WTC11 (cell line): ENCODE measurements around the gene DMRTB1.

Experiments used
- FOXJ3 ChIP-seq: sonication (generic); formaldehyde crosslinking; IDR thresholded peaks from 2 replicates; pipeline ENCODE4 v1.9.0; 2021; ENCODE audit warnings: missing genetic modification reagents, mild to moderate bottlenecking, borderline replicate concordance
- GABPB1 ChIP-seq: sonication (generic); formaldehyde crosslinking; IDR thresholded peaks from 2 replicates; pipeline ENCODE4 v1.8.1; 2023; ENCODE audit warnings: mild to moderate bottlenecking, missing genetic modification reagents
- SMAD4 ChIP-seq: sonication (generic); formaldehyde crosslinking; IDR thresholded peaks from 2 replicates; pipeline ENCODE4 v1.8.0; 2022; ENCODE audit warnings: mild to moderate bottlenecking, missing genetic modification reagents
- TF ChIP-seq, protein P1 (sequence below): sonication (generic); formaldehyde crosslinking; IDR thresholded peaks from 2 replicates; pipeline ENCODE4 v1.8.0; 2023; ENCODE audit warnings: missing genetic modification reagents
- TF ChIP-seq, protein P2 (sequence below): sonication (generic); formaldehyde crosslinking; IDR thresholded peaks from 2 replicates; pipeline ENCODE4 v1.8.0; 2023; ENCODE audit warnings: missing genetic modification reagents, mild to moderate bottlenecking, borderline replicate concordance
- TF ChIP-seq, protein P3 (sequence below): fragments of 200-600 bp; IDR thresholded peaks from 2 replicates; pipeline ENCODE4 v1.8.0; 2022; ENCODE audit warnings: antibody characterized with exemption

DNA sequence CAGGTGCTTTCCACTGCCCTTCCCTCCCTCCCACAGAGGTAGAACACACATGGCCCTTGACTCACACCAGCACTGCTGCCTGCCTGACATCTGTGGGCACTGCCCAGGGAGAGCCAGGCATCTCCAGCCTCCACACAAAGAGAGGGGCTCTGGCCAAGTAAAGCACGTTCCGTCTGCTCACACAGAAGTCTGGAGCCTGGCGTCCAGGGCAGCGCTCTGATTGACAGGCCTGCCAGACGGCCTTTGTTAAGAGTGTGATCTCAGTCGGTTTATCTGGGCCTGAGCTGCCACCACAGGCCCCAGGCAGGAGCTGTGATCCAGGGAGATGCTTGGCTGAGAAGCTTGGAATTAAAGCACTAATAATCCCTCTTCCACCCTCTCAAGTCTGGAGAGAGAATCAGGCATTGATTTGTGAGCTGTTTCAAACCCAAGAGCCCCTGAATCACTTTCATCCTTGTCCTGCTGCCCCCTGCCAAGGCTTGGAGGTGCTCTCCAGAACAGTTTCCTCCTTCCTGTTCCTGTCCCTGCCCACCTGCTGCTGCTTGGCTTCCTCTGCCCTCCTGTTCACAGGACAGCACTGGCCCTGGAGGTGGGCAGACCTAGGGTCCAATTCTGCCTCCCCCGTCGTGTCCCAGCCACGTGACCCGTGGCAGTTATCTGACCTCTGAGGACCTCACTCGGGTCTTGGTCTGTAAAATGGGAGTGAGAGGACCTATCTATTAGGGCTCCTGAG, 3.7 kb downstream of the DMRTB1 start:
- TF ChIP-seq, protein P1, sequence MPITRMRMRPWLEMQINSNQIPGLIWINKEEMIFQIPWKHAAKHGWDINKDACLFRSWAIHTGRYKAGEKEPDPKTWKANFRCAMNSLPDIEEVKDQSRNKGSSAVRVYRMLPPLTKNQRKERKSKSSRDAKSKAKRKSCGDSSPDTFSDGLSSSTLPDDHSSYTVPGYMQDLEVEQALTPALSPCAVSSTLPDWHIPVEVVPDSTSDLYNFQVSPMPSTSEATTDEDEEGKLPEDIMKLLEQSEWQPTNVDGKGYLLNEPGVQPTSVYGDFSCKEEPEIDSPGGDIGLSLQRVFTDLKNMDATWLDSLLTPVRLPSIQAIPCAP (CRISPR knock-in tag): no peak
- TF ChIP-seq GABPB1 (CRISPR knock-in tag): no peak
- no peak for TF ChIP-seq FOXJ3 (CRISPR knock-in tag)
- TF ChIP-seq SMAD4: no peak
- TF ChIP-seq, protein P2, sequence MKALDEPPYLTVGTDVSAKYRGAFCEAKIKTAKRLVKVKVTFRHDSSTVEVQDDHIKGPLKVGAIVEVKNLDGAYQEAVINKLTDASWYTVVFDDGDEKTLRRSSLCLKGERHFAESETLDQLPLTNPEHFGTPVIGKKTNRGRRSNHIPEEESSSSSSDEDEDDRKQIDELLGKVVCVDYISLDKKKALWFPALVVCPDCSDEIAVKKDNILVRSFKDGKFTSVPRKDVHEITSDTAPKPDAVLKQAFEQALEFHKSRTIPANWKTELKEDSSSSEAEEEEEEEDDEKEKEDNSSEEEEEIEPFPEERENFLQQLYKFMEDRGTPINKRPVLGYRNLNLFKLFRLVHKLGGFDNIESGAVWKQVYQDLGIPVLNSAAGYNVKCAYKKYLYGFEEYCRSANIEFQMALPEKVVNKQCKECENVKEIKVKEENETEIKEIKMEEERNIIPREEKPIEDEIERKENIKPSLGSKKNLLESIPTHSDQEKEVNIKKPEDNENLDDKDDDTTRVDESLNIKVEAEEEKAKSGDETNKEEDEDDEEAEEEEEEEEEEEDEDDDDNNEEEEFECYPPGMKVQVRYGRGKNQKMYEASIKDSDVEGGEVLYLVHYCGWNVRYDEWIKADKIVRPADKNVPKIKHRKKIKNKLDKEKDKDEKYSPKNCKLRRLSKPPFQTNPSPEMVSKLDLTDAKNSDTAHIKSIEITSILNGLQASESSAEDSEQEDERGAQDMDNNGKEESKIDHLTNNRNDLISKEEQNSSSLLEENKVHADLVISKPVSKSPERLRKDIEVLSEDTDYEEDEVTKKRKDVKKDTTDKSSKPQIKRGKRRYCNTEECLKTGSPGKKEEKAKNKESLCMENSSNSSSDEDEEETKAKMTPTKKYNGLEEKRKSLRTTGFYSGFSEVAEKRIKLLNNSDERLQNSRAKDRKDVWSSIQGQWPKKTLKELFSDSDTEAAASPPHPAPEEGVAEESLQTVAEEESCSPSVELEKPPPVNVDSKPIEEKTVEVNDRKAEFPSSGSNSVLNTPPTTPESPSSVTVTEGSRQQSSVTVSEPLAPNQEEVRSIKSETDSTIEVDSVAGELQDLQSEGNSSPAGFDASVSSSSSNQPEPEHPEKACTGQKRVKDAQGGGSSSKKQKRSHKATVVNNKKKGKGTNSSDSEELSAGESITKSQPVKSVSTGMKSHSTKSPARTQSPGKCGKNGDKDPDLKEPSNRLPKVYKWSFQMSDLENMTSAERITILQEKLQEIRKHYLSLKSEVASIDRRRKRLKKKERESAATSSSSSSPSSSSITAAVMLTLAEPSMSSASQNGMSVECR (CRISPR knock-in tag): no peak
- TF ChIP-seq, protein P3, sequence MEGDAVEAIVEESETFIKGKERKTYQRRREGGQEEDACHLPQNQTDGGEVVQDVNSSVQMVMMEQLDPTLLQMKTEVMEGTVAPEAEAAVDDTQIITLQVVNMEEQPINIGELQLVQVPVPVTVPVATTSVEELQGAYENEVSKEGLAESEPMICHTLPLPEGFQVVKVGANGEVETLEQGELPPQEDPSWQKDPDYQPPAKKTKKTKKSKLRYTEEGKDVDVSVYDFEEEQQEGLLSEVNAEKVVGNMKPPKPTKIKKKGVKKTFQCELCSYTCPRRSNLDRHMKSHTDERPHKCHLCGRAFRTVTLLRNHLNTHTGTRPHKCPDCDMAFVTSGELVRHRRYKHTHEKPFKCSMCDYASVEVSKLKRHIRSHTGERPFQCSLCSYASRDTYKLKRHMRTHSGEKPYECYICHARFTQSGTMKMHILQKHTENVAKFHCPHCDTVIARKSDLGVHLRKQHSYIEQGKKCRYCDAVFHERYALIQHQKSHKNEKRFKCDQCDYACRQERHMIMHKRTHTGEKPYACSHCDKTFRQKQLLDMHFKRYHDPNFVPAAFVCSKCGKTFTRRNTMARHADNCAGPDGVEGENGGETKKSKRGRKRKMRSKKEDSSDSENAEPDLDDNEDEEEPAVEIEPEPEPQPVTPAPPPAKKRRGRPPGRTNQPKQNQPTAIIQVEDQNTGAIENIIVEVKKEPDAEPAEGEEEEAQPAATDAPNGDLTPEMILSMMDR: no peak
